Measurements from ENCODE around the gene CALML6.

Gene CALML6

GRCh38 chr1:1954831-1955441, 39.9 kb downstream of the CALML6 start:
- DNase-seq (ENCODE audit: extremely low read depth, low read depth): no peak

GRCh38 chr1:1955621-1956094, 40.6 kb downstream of the CALML6 start:
- TF ChIP-seq CTCF (IDR thresholded peaks at IDR 0.05; ENCODE audit: low read depth, low read length): no peak
- no peak for DNase-seq (ENCODE audit: extremely low read depth, low read depth)

More at GRCh38 chr1:1954831-1955441, 39.9 kb downstream of the CALML6 start:
- no peak for TF ChIP-seq CTCF (IDR thresholded peaks at IDR 0.05; ENCODE audit: low read depth, low read length)

GRCh38 chr1:1956101-1956500, 41.0 kb downstream of the CALML6 start:
- no peak for TF ChIP-seq CTCF (IDR thresholded peaks at IDR 0.05; ENCODE audit: low read depth, low read length)
- DNase-seq (ENCODE audit: extremely low read depth, low read depth): no peak

- TF ChIP-seq CTCF (IDR thresholded peaks at IDR 0.05; ENCODE audit: low read depth, low read length): no peak
- no peak for DNase-seq (ENCODE audit: extremely low read depth, low read depth)
Observed at GRCh38 chr1:1956586-1957532, 41.8 kb downstream of the CALML6 start.

GRCh38 chr1:1957533-1957961, 42.5 kb downstream of the CALML6 start:
- no peak for DNase-seq (ENCODE audit: extremely low read depth, low read depth)
- TF ChIP-seq CTCF (IDR thresholded peaks at IDR 0.05; ENCODE audit: low read depth, low read length): no peak

GRCh38 chr1:1958071-1958541, 43.0 kb downstream of the CALML6 start:
- no peak for DNase-seq (ENCODE audit: extremely low read depth, low read depth)
- TF ChIP-seq CTCF (IDR thresholded peaks at IDR 0.05; ENCODE audit: low read depth, low read length): no peak

GRCh38 chr1:1959459-1959839, 44.4 kb downstream of the CALML6 start:
- no peak for DNase-seq (ENCODE audit: extremely low read depth, low read depth)
- no peak for TF ChIP-seq CTCF (IDR thresholded peaks at IDR 0.05; ENCODE audit: low read depth, low read length)
